ENCODE data around the gene TDRD7. TPM values are rescaled to one million over a fixed set of nuclear protein-coding genes. Genes with fewer than 3 reads are reported as not detected.
"Not testable (repeated sequence)": the region's sequence is repeated elsewhere in the genome, so short reads cannot be mapped to it uniquely, and the experiment has no call there.

TDRD7 gene
- polyA plus RNA-seq, 1 donor (not counting 4 experiments of a cell fraction or from before 2014, with no cell fraction given) = 10.5 TPM

DNA sequence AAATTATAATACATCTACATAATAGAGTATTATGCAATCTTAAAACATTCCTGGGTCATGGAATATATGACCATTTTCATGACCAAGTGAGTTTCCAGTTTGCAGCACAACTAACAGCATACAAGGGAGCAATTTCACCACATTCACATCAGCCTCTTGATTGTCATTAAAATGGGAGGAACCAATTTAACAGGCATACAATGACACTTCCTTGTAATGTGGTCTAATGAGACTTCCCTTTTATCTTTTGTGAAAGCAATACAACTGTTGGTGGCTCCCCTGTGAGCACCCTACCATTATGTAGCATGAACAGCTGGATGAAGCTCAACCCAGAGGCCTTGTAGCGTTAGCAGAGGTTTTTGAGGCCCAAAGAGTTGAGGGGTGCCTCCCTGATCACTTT lies 76.0 kb downstream of the TDRD7 start:
- Histone ChIP-seq H3K79me2 (ENCODE audit: control insufficient read depth, insufficient read depth, low read length) (no peaks in the 10 kb centered on the region), H3K4me3 (ENCODE audit: control insufficient read depth in 2 of 3, extremely low read depth in 1 of 3, insufficient read depth in 2 of 3, low read depth in 1 of 3, low read length in 3 of 3) (no peak overlapping the region), H2AFZ (ENCODE audit: control insufficient read depth, low read length) (no peak overlapping the region), H4K20me1 (ENCODE audit: control insufficient read depth, extremely low read depth, insufficient read depth, low read length) (no peaks in the 10 kb centered on the region), H3K4me2 (ENCODE audit: control insufficient read depth, extremely low read depth, insufficient read depth, low read depth, low read length) (no peak overlapping the region), H3K27ac (ENCODE audit: control insufficient read depth, insufficient read depth, low read length) (no peak overlapping the region), H3K9me1 (ENCODE audit: control insufficient read depth, extremely low read depth, insufficient read depth, low read length) (no peaks in the 10 kb centered on the region), H3K9ac (ENCODE audit: control insufficient read depth, extremely low read depth, insufficient read depth, low read length) (no peak overlapping the region), H3K9me3 (ENCODE audit: control insufficient read depth, low read depth, low read length) (peaks cover 3% of the 10 kb centered on the region), H3K27me3 (ENCODE audit: control insufficient read depth, extremely low read depth, insufficient read depth, low read length) (no peaks in the 10 kb centered on the region), H3K4me1 (ENCODE audit: control insufficient read depth, extremely low read depth, insufficient read depth, low read length) (no peaks in the 10 kb centered on the region), H3K36me3 (ENCODE audit: control insufficient read depth in 2 of 2, extremely low read depth in 1 of 2, insufficient read depth in 2 of 2, low read length in 2 of 2) (peaks cover 0 to 2% of the 10 kb centered on the region in 2 experiments)
- dilution Hi-C loops (cut with MboI; ENCODE audit: extremely low pct_ligation_motif_present, low sequenced_read_pairs) = no loop called here
- TF ChIP-seq CTCF (optimal IDR thresholded peaks at IDR 0.05 in 1 of 3, IDR thresholded peaks at IDR 0.05 in 1 of 3, conservative IDR thresholded peaks at IDR 0.05 in 1 of 3; ENCODE audit: extremely low read depth in 1 of 3, insufficient read depth in 2 of 3, low read length in 3 of 3) = no peak
- TF ChIP-seq EZH2 (IDR thresholded peaks at IDR 0.05; ENCODE audit: low read length) = no peak
- DNase-seq (ENCODE audit: low read depth, low spot score) (no peak), FAIRE-seq (no peak)

DNA sequence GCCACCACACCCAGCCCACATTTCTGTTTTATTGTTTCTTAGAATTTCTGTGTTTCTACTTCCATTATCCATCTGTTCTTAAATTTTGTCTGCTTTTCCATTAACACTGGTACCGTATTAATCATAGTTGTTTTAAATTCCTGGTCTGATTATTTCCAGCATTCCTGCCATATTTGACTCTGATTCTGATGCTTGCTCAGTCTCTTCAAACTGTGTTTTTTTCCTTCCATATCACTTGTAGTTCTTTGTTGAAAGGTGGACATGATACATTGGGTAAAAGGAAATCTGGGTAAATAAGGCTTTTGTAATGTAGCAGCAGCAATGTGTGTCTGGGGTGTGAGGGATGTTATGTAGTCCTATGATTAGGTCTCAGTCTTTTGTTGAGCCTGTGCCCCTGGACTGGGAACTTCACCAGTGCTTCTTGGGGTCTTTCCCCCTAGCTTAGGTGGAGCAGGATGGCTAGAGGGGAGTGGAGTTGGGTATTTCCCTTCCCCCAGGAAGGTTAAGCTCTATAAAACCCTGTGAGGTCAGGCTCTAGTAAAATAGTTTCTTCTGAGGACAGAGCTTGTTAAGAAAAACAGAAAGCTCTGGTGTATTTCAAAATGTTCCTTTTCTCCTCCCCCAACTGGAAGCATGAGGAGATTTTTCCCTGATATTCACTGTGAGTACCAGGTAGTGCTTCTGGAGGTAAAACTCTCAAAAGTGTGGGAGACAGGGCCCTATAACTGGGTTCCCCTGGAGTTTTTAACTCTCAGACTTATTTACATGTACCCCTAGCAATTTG lies 79.5 kb downstream of the TDRD7 start:
- H3K79me2 ChIP-seq (ENCODE audit: control insufficient read depth, insufficient read depth, low read length) = no peaks in the 10 kb centered on the region
- H3K27me3 ChIP-seq (ENCODE audit: control insufficient read depth, extremely low read depth, insufficient read depth, low read length) = no peaks in the 10 kb centered on the region
- H3K9ac ChIP-seq (ENCODE audit: control insufficient read depth, extremely low read depth, insufficient read depth, low read length) = no peak overlapping the region
- H2AFZ ChIP-seq (ENCODE audit: control insufficient read depth, low read length) = no peak overlapping the region
- DNase-seq (ENCODE audit: low read depth, low spot score) (no peak), FAIRE-seq (no peak)
- H3K4me2 ChIP-seq (ENCODE audit: control insufficient read depth, extremely low read depth, insufficient read depth, low read depth, low read length) = no peak overlapping the region
- no peaks in the 10 kb centered on the region for H3K4me1 ChIP-seq (ENCODE audit: control insufficient read depth, extremely low read depth, insufficient read depth, low read length)
- no peak overlapping the region for H3K4me3 ChIP-seq (ENCODE audit: control insufficient read depth in 2 of 3, extremely low read depth in 1 of 3, insufficient read depth in 2 of 3, low read depth in 1 of 3, low read length in 3 of 3)
- dilution Hi-C loops (cut with MboI; ENCODE audit: extremely low pct_ligation_motif_present, low sequenced_read_pairs) = no loop called here
- H3K36me3 ChIP-seq (ENCODE audit: control insufficient read depth in 2 of 2, extremely low read depth in 1 of 2, insufficient read depth in 2 of 2, low read length in 2 of 2) = peaks cover 0 to 3% of the 10 kb centered on the region in 2 experiments
- no peaks in the 10 kb centered on the region for H3K9me1 ChIP-seq (ENCODE audit: control insufficient read depth, extremely low read depth, insufficient read depth, low read length)
- TF ChIP-seq CTCF (optimal IDR thresholded peaks at IDR 0.05 in 1 of 3, IDR thresholded peaks at IDR 0.05 in 1 of 3, conservative IDR thresholded peaks at IDR 0.05 in 1 of 3; ENCODE audit: extremely low read depth in 1 of 3, insufficient read depth in 2 of 3, low read length in 3 of 3) (no peak), EZH2 (IDR thresholded peaks at IDR 0.05; ENCODE audit: low read length) (no peak)
- H4K20me1 ChIP-seq (ENCODE audit: control insufficient read depth, extremely low read depth, insufficient read depth, low read length) = no peaks in the 10 kb centered on the region
- no peak overlapping the region for H3K27ac ChIP-seq (ENCODE audit: control insufficient read depth, insufficient read depth, low read length)
- H3K9me3 ChIP-seq (ENCODE audit: control insufficient read depth, low read depth, low read length) = peaks cover 3% of the 10 kb centered on the region

GRCh38 chr9:97497558-97498375 lies 85.9 kb downstream of the TDRD7 start:
- H3K27me3 ChIP-seq (ENCODE audit: control insufficient read depth, extremely low read depth, insufficient read depth, low read length) = peaks cover 25% of the 10 kb centered on the region
- H3K9ac ChIP-seq (ENCODE audit: control insufficient read depth, extremely low read depth, insufficient read depth, low read length); H3K9me3 ChIP-seq (ENCODE audit: control insufficient read depth, low read depth, low read length); H3K9me1 ChIP-seq (ENCODE audit: control insufficient read depth, extremely low read depth, insufficient read depth, low read length); H3K36me3 ChIP-seq (ENCODE audit: control insufficient read depth in 2 of 2, extremely low read depth in 1 of 2, insufficient read depth in 2 of 2, low read length in 2 of 2); H4K20me1 ChIP-seq (ENCODE audit: control insufficient read depth, extremely low read depth, insufficient read depth, low read length); H3K4me3 ChIP-seq (ENCODE audit: control insufficient read depth in 2 of 3, extremely low read depth in 1 of 3, insufficient read depth in 2 of 3, low read depth in 1 of 3, low read length in 3 of 3); dilution Hi-C loops (cut with MboI; ENCODE audit: extremely low pct_ligation_motif_present, low sequenced_read_pairs); H3K79me2 ChIP-seq (ENCODE audit: control insufficient read depth, insufficient read depth, low read length); H3K4me2 ChIP-seq (ENCODE audit: control insufficient read depth, extremely low read depth, insufficient read depth, low read depth, low read length); DNase-seq (ENCODE audit: low read depth, low spot score); H3K27ac ChIP-seq (ENCODE audit: control insufficient read depth, insufficient read depth, low read length); H3K4me1 ChIP-seq (ENCODE audit: control insufficient read depth, extremely low read depth, insufficient read depth, low read length); FAIRE-seq; H2AFZ ChIP-seq (ENCODE audit: control insufficient read depth, low read length): not testable (repeated sequence)

Measured in keratinocyte (primary cell).